K562 (cell line): ENCODE measurements around the gene MAGI3. TPM values are rescaled to one million over a fixed set of nuclear protein-coding genes. Genes with fewer than 3 reads are reported as not detected.
A peak's percentile ranks its signal among the peaks of the same experiment; 100 is the strongest.

Source experiments
- ASH1L ChIP-seq: fragments of 450-650 bp; IDR thresholded peaks from 2 replicates; pipeline ENCODE4 v1.6.1; 2018; ENCODE audit warnings: borderline replicate concordance, mild to moderate bottlenecking, low read depth; ENCODE audit not compliant: partially characterized antibody
- ATF1 ChIP-seq, 2 experiments: fragments of 450-650 bp in 1 of 2; IDR thresholded peaks; 2 replicates each; pipeline ENCODE4 v1.6.1; 2016; ENCODE audit warnings: missing compliant biosample characterization in 1 of 2, missing genetic modification characterization in 1 of 2
- ATF7 ChIP-seq: fragments of 450-650 bp; IDR thresholded peaks from 2 replicates; pipeline ENCODE4 v1.7.1; 2014; ENCODE audit warnings: mild to moderate bottlenecking, moderate library complexity
- CTBP1 ChIP-seq: fragments of 450-650 bp; IDR thresholded peaks from 2 replicates; pipeline ENCODE4 v1.6.1; 2016; ENCODE audit warnings: borderline replicate concordance
- ELK1 ChIP-seq: sonication (generic); formaldehyde crosslinking; IDR thresholded peaks from 2 replicates; pipeline ENCODE4 v1.8.1; 2022; ENCODE audit warnings: missing genetic modification reagents
- ESRRA ChIP-seq: fragments of 450-650 bp; IDR thresholded peaks from 2 replicates; pipeline ENCODE4 v1.6.1; 2014; ENCODE audit warnings: low read depth, mild to moderate bottlenecking, moderate library complexity, borderline replicate concordance
- LCOR ChIP-seq: sonication (generic); formaldehyde crosslinking; IDR thresholded peaks from 2 replicates; pipeline ENCODE4 v1.8.0; 2022; ENCODE audit warnings: mild to moderate bottlenecking, missing genetic modification reagents
- MEIS2 ChIP-seq: fragments of 450-650 bp; IDR thresholded peaks from 2 replicates; pipeline ENCODE4 v1.6.1; 2014; ENCODE audit warnings: mild to moderate bottlenecking; ENCODE audit not compliant: partially characterized antibody
- PCBP1 ChIP-seq: fragments of 200-400 bp; formaldehyde crosslinking; IDR thresholded peaks from 2 replicates; pipeline ENCODE4 v1.6.1; 2018; ENCODE audit warnings: mild to moderate bottlenecking, low read depth, low read length; ENCODE audit not compliant: poor library complexity, severe bottlenecking
- PRMT5 ChIP-seq: sonication (generic); formaldehyde crosslinking; IDR thresholded peaks from 2 replicates; pipeline ENCODE4 v1.5.0; 2020; ENCODE audit warnings: missing genetic modification reagents
- RFX5 ChIP-seq: IDR thresholded peaks from 2 replicates; pipeline ENCODE4 v1.6.1; 2011; ENCODE audit warnings: low read depth, mild to moderate bottlenecking, improper control_type of control experiment, low read length
- RFX7 ChIP-seq: fragments of 250-450 bp; sonication (Bioruptor Pico); IDR thresholded peaks from 2 replicates; pipeline ENCODE4 v1.5.1; 2021; ENCODE audit warnings: mild to moderate bottlenecking
- SOX6 ChIP-seq: fragments of 450-650 bp; IDR thresholded peaks from 2 replicates; pipeline ENCODE4 v1.6.1; 2014; ENCODE audit warnings: mild to moderate bottlenecking
- TCFL5 ChIP-seq: fragments of 250-450 bp; sonication (Bioruptor Pico); conservative IDR thresholded peaks from 2 replicates; pipeline ENCODE4 v1.6.1; 2021; ENCODE audit warnings: mild to moderate bottlenecking, moderate library complexity, matching md5 sums
- ZBTB2 ChIP-seq: fragments of 450-650 bp; IDR thresholded peaks from 2 replicates; pipeline ENCODE4 v1.6.1; 2016; ENCODE audit warnings: antibody characterized with exemption
- ZC3H8 ChIP-seq: fragments of 450-650 bp; IDR thresholded peaks from 2 replicates; pipeline ENCODE4 v1.6.1; 2017
- ZEB2 ChIP-seq: fragments of 450-650 bp; IDR thresholded peaks from 2 replicates; pipeline ENCODE4 v1.6.1; 2016
- ZNF239 ChIP-seq: fragments of 250-450 bp; sonication (Bioruptor Pico); IDR thresholded peaks from 2 replicates; pipeline ENCODE4 v1.4.0; 2020; ENCODE audit warnings: mild to moderate bottlenecking
- ZNF277 ChIP-seq: fragments of 250-450 bp; sonication (Bioruptor Pico); IDR thresholded peaks from 2 replicates; pipeline ENCODE4 v1.8.0; 2022; ENCODE audit warnings: inconsistent platforms, mild to moderate bottlenecking, moderate library complexity, borderline replicate concordance
- ZNF639 ChIP-seq, 2 experiments: fragments of 200-800 bp in 1 of 2; sonication (Bioruptor generic) in 1 of 2; sonication (generic) in 1 of 2; formaldehyde crosslinking in 1 of 2; IDR thresholded peaks in 1 of 2; conservative IDR thresholded peaks in 1 of 2; 2 replicates each; pipeline versions ENCODE4 v1.5.0 to v1.6.1; 2016 to 2020; ENCODE audit warnings: missing compliant biosample characterization in 1 of 2, missing genetic modification characterization in 1 of 2, missing genetic modification reagents in 1 of 2
- ZNF780A ChIP-seq: fragments of 250-450 bp; sonication (Bioruptor Pico); IDR thresholded peaks from 2 replicates; pipeline ENCODE4 v1.5.0; 2021; ENCODE audit warnings: mild to moderate bottlenecking
- polyA plus RNA-seq, 8 experiments: library from polyadenylated mRNA; depleted of rRNA in 4 of 8; stranded (reverse) in 5 of 8; unstranded in 3 of 8; fragments of >200 nt; fragmentation: Nextera tagmentation in 2 of 8; fragmentation: Illumina TruSeq in 1 of 8; extraction: Ambion mirVana in 2 of 8; extraction: Trizol in 1 of 8; gene quantifications; 2 replicates each; pipeline versions ENCODE4 v1.2.1 to v1.2.3, GENCODE V29; 2011 to 2014; ENCODE audit warnings: inconsistent platforms in 1 of 8, missing spikeins in 1 of 8
- total RNA-seq, 7 experiments: library from RNA; depleted of rRNA in 6 of 7; stranded (reverse); fragments of >200 nt in 6 of 7; fragmentation: Illumina TruSeq in 2 of 7; extraction: Trizol in 2 of 7; gene quantifications; 2 replicates each; pipeline versions ENCODE4 v1.2.1 to v1.2.3, GENCODE V29; 2011 to 2021; ENCODE audit warnings: low replicate concordance in 1 of 7

The MAGI3 gene
- total and polyA plus RNA-seq, 9 of the 15 experiments (the other 6 are each of a cell fraction or from before 2014, with no cell fraction given), result 1.0 to 8.6 (median 5.5) TPM

DNA sequence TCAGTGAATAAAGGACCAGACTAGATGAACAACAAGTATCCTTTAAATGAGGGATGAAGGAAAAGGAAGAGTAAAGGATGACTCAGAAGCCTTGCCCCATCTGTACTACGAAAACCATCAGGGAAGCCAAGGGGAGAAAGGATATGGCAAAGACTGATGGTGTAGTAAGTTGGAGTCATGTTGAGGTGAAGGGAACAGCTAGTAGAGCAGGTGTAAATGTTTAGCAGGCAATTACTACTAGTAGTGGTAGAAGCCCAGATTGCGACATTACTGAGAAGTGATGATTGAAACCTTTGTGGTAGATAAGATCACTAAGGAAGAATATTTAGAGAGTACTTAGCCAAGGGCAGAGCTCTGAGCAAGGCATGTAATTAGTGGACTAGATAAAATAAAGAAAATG is 285.0 kb downstream of the MAGI3 start (continued):
- no peak for TF ChIP-seq ZNF277 (CRISPR knock-in tag)
- no peak for TF ChIP-seq LCOR
- no peak for TF ChIP-seq RFX7
- peak; percentile 50; the same call in 1 of the 2 replicates for TF ChIP-seq ZNF239 (CRISPR knock-in tag)
- no peak for TF ChIP-seq ASH1L
- no peak for TF ChIP-seq ELK1
- TF ChIP-seq ZEB2, result peak; percentile 25; the same call in 1 of the 2 replicates
- no peak for TF ChIP-seq ZNF780A (CRISPR knock-in tag)
- TF ChIP-seq ESRRA, result peak; percentile 38; the same call in 1 of the 2 replicates
- no peak for TF ChIP-seq TCFL5 (CRISPR knock-in tag)
- no peak for TF ChIP-seq PRMT5 (CRISPR knock-in tag)
- TF ChIP-seq ZBTB2, result no peak
- TF ChIP-seq RFX5, result no peak
- TF ChIP-seq CTBP1, result peak; percentile 69
- no peak for TF ChIP-seq ZNF639 (CRISPR knock-in tag; conservative IDR thresholded peaks at IDR 0.05 in 1 of 2, IDR thresholded peaks at IDR 0.05 in 1 of 2)
- 0 out of 2 replicates have a peak, but pooled peaks have one; percentile 32 for TF ChIP-seq ATF7
- TF ChIP-seq SOX6, result peak; percentile 81; the same call in 1 of the 2 replicates
- no peak for TF ChIP-seq ZC3H8
- no peak for TF ChIP-seq PCBP1
- TF ChIP-seq MEIS2, result peak; percentile 94
- TF ChIP-seq ATF1 (CRISPR knock-in tag; IDR thresholded peaks at IDR 0.05), result no peak
- TF ChIP-seq ATF1 (tag; IDR thresholded peaks at IDR 0.05), result 0 out of 2 replicates have a peak, but pooled peaks have one; percentile 17
